BE2C (cell line): Measurements from ENCODE around the gene PPFIA1. TPM values are rescaled to one million over a fixed set of nuclear protein-coding genes. Genes with fewer than 3 reads are reported as not detected.

ENCODE experiments used
- DNase-seq: peaks from one replicate; pipeline ENCODE4 v3.0.0-alpha.2; 2020
- H3K27me3 ChIP-seq: fragments of 250-450 bp; sonication (Bioruptor Pico); 2 replicates; pipeline ENCODE4 v1.5.1; 2020; ENCODE audit warnings: mild to moderate bottlenecking
- H3K36me3 ChIP-seq: fragments of 250-450 bp; sonication (Bioruptor Pico); 2 replicates; pipeline ENCODE4 v1.5.1; 2020; ENCODE audit warnings: mild to moderate bottlenecking
- H3K4me1 ChIP-seq: fragments of 250-450 bp; sonication (Bioruptor Pico); 2 replicates; pipeline ENCODE4 v1.5.1; 2020
- H3K4me3 ChIP-seq: 2 replicates; pipeline ENCODE4 v1.5.1; 2011; ENCODE audit warnings: low read depth, low read length
- H3K9me3 ChIP-seq: fragments of 250-450 bp; sonication (Bioruptor Pico); 2 replicates; pipeline ENCODE4 v1.5.1; 2020
- polyA plus RNA-seq: library from polyadenylated mRNA; unstranded; fragments of >200 nt; gene quantifications from one replicate; pipeline ENCODE4 v1.2.1, GENCODE V29; 2012; ENCODE audit warnings: low read depth, missing spikeins; ENCODE audit not compliant: insufficient read length, insufficient read depth
- TF ChIP-seq, protein P1 (sequence below): IDR thresholded peaks from 2 replicates; pipeline ENCODE4 v1.5.1; 2012; ENCODE audit warnings: mild to moderate bottlenecking, low read depth, low read length

Gene PPFIA1
- 110 TPM for polyA plus RNA-seq

DNA sequence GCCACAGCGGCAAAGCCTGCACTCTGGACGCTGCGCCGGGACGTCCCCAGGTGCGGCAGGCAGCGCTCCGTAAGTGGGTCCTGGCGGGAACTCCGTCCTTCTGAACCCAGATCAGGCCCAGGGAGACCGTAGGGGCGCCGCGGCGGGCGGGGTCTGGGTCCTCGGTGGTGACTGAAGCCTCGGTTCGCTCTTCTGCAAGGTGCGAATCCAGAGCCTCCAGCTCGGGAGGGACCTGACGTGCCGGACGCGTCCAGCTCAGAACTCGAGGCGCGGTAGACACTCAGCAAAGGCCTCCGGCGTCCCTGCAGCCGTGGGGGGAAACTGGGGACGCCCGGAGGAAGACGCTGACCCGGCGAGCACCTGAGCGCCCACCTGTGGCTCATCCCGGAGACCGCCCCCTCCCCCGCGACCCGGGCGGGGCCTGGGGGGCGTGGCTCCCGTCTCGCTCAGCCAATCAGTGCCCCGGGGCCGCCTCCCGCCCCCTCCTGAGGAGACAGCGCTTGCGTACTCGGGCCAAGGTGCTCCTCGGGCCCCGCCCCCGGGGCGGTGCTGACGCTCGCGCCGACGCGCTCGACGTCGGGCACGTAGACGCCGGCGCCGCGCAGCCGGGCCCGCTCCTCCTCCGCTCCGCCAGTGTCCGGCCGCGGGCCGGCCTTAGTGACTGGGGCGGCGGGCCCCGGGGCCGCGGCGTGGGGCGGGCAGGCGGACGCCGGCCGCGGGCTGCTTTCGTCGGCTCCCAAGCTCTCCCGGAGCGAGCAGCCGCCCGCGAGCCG, at the start of gene PPFIA1:
PPFIA1 (plus strand) TSS at position 587 of the 773 bp plus-strand sequence. CDS start 1,483 bp downstream, outside the sequence.
- H3K27me3 ChIP-seq = peaks cover 19% of the 10 kb centered on the region
- no peaks in the 10 kb centered on the region for H3K4me1 ChIP-seq
- H3K9me3 ChIP-seq = no peaks in the 10 kb centered on the region
- peak; percentile 98 for DNase-seq
- H3K4me3 ChIP-seq = peak within 1 kb of the TSS; percentile 85
- H3K36me3 ChIP-seq = peaks cover 23% of the 10 kb centered on the region
- TF ChIP-seq, protein P1, sequence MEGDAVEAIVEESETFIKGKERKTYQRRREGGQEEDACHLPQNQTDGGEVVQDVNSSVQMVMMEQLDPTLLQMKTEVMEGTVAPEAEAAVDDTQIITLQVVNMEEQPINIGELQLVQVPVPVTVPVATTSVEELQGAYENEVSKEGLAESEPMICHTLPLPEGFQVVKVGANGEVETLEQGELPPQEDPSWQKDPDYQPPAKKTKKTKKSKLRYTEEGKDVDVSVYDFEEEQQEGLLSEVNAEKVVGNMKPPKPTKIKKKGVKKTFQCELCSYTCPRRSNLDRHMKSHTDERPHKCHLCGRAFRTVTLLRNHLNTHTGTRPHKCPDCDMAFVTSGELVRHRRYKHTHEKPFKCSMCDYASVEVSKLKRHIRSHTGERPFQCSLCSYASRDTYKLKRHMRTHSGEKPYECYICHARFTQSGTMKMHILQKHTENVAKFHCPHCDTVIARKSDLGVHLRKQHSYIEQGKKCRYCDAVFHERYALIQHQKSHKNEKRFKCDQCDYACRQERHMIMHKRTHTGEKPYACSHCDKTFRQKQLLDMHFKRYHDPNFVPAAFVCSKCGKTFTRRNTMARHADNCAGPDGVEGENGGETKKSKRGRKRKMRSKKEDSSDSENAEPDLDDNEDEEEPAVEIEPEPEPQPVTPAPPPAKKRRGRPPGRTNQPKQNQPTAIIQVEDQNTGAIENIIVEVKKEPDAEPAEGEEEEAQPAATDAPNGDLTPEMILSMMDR = no peak

DNA sequence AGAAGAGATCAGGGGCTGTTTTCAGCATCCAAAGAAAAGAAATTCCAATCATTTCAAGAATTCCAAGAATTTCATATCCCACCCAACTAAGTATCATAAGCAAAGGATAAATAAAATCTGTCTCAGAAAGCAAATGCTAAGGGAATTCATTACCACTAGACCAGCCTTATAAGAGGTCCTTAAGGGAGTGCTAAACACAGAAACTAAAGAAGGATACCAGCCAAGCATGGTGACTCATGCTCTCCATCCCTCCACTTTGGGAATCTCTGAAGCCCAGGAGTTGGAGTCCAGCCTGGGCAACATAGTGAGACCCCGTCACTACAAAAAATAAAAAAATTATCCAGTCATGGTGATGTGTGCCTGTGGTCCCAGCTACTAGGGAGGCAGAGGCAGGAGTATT, 49.6 kb upstream of the PPFIA1 start:
- H3K9me3 ChIP-seq = no peaks in the 10 kb centered on the region
- H3K36me3 ChIP-seq = no peaks in the 10 kb centered on the region
- H3K4me1 ChIP-seq = no peaks in the 10 kb centered on the region
- no peak for DNase-seq
- no peak overlapping the region for H3K4me3 ChIP-seq
- peaks cover 10% of the 10 kb centered on the region for H3K27me3 ChIP-seq
- TF ChIP-seq, protein P1 = no peak

DNA sequence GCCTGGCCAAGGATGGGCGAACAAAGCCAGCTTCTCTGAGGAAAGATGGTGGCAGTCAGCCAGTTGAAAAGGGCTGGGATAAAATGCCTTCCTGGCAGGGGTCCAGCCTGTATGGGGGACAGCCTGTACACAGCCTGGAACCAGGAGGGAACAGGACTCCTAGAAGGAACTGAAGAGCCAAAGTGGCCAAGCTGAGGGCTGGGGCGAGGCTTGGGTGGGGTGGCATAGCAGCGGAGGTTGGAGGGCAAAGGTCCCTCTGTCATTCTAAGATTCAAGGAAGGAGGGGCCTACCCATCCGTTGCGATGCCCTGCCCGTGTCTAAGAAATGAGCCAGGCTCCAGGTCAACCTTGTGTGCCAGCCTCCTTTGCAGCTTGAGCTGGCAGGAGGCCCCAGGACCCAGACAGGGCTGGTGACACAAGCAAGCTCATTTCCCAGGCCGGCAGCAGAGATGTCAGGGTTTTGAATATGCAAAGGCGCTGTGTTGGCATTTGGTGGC, 44.8 kb upstream of the PPFIA1 start:
- DNase-seq = peak; percentile 46
- H3K27me3 ChIP-seq = peaks cover 10% of the 10 kb centered on the region
- no peak overlapping the region for H3K4me3 ChIP-seq
- TF ChIP-seq, protein P1 = no peak
- H3K9me3 ChIP-seq = no peaks in the 10 kb centered on the region
- no peaks in the 10 kb centered on the region for H3K4me1 ChIP-seq
- no peaks in the 10 kb centered on the region for H3K36me3 ChIP-seq

DNA sequence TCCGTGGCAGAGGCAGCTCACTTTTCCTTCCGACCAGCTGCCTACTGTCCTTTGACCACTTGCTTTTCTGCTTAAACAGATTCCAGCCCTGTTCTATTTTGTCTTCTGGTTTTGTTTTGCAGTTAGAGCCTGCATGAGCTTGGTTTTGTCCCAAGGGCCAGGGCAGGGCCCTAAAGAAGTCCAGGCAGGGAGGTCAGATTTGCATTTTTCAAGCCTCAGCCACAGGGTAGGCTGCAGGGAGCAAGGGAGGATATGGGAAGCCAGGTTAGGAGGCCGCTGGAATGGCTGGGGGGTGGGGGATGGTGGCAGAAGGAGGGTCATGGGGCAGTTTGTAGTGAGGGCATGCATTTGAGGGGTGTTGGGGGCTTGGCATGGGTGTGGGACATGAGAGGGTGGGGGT, 44.3 kb upstream of the PPFIA1 start:
- Histone ChIP-seq H3K4me1 (no peaks in the 10 kb centered on the region), H3K9me3 (no peaks in the 10 kb centered on the region), H3K4me3 (no peak overlapping the region), H3K36me3 (no peaks in the 10 kb centered on the region), H3K27me3 (peaks cover 10% of the 10 kb centered on the region)
- TF ChIP-seq, protein P1 = no peak
- DNase-seq = no peak

DNA sequence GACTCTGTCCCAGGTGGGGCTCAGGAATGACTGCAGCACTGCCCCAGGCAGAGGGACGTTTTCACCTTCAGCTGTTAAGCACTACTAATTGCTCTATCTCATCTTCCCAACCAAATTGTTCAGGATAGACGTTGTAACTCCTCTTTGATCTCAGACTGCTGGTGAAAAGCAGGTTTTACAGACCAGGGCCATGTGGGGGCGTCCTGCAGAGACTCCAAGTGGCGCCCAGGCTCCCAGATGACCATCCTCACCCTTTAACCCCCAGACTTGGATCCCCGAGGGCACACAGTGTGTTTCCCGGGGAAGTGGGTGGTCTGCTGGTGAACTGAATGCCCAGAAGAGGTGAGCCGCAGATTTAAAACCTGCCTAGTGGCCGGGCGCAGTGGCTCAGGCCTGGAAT, 43.5 kb upstream of the PPFIA1 start:
- TF ChIP-seq, protein P1 = peak; percentile 53
- H3K4me3 ChIP-seq = no peak overlapping the region
- H3K9me3 ChIP-seq = no peaks in the 10 kb centered on the region
- peaks cover 10% of the 10 kb centered on the region for H3K27me3 ChIP-seq
- H3K36me3 ChIP-seq = no peaks in the 10 kb centered on the region
- DNase-seq = no peak
- H3K4me1 ChIP-seq = no peaks in the 10 kb centered on the region

DNA sequence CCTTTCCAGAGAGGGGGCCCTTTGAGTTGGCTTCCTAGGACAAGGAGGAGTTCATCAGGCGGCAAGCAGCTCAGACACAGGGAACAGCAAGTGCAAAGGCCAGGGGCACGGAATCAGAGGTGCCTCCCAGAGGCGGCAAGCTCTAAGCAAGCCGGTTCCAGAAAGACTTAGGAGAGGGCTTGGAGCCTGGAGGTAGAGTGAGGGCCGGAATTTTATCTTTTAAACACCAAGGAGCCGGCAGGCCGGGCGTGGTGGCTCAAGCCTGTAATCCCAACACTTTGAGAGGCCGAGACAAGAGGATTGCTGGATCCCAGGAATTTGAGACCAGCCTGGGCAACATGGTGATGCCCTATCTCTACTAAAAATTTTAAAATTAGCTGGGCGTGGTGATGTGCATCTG, 40.8 kb upstream of the PPFIA1 start:
- Histone ChIP-seq H3K36me3 (no peaks in the 10 kb centered on the region), H3K4me1 (no peaks in the 10 kb centered on the region), H3K4me3 (no peak overlapping the region), H3K9me3 (no peaks in the 10 kb centered on the region), H3K27me3 (no peaks in the 10 kb centered on the region)
- no peak for DNase-seq
- TF ChIP-seq, protein P1 = no peak
